Activated CD8-positive, alpha-beta memory T cell treated with anti-CD3 and anti-CD28 coated beads for 24 hours (primary cell): ENCODE data around the gene MEG3.
"Not testable (repeated sequence)": the region's sequence is repeated elsewhere in the genome, so short reads cannot be mapped to it uniquely, and the experiment has no call there.

Experiments used
- DNase-seq: peaks from one replicate; pipeline ENCODE4 v3.0.0-alpha.2; 2020

The MEG3 gene

GRCh38 chr14:100816950-100817901 is 8.7 kb upstream of the MEG3 start:
- no peak for DNase-seq

- no peak for DNase-seq
Measured at GRCh38 chr14:100818221-100818699, 7.7 kb upstream of the MEG3 start.

GRCh38 chr14:100818923-100819322 is 7.0 kb upstream of the MEG3 start:
- not testable (repeated sequence) for DNase-seq

- no peak for DNase-seq
Measured at GRCh38 chr14:100819453-100819828, 6.5 kb upstream of the MEG3 start.

GRCh38 chr14:100819829-100820475 is 6.0 kb upstream of the MEG3 start:
- DNase-seq, result no peak

GRCh38 chr14:100820957-100821356 is 5.0 kb upstream of the MEG3 start:
- no peak for DNase-seq

- no peak for DNase-seq
Measured at GRCh38 chr14:100822013-100822412, 3.9 kb upstream of the MEG3 start.

GRCh38 chr14:100822532-100823296 is 3.2 kb upstream of the MEG3 start:
- DNase-seq, result no peak

GRCh38 chr14:100823413-100824080 is 2.4 kb upstream of the MEG3 start:
- no peak for DNase-seq

GRCh38 chr14:100824091-100824551 is 1.8 kb upstream of the MEG3 start:
- no peak for DNase-seq

- no peak for DNase-seq
Measured at GRCh38 chr14:100824901-100825712, 811 bp upstream of the MEG3 start.

- no peak for DNase-seq
Measured at GRCh38 chr14:100826391-100827100, 628 bp downstream of the MEG3 start.

- no peak for DNase-seq
Measured at GRCh38 chr14:100827101-100828021, 1.4 kb downstream of the MEG3 start.

GRCh38 chr14:100828031-100828769 is 2.3 kb downstream of the MEG3 start:
- DNase-seq, result no peak

GRCh38 chr14:100830681-100831080 is 4.8 kb downstream of the MEG3 start:
- no peak for DNase-seq

GRCh38 chr14:100832311-100832960 is 6.5 kb downstream of the MEG3 start:
- no peak for DNase-seq

GRCh38 chr14:100834082-100834793 is 8.3 kb downstream of the MEG3 start:
- no peak for DNase-seq
